Testis (tissue), 2 donors: ENCODE data around the gene HBD.

Experiments used
- CTCF ChIP-seq, 3 experiments: fragments of 450-650 bp in 2 of 3; fragments of 200-600 bp in 1 of 3; sonication (generic) in 1 of 3; IDR thresholded peaks; one replicate each; pipeline ENCODE4 v1.5.1; 2016 to 2019; ENCODE audit warnings: antibody characterized with exemption in 3 of 3, mild to moderate bottlenecking in 2 of 3, moderate library complexity in 1 of 3
- POLR2A ChIP-seq: fragments of 450-650 bp; IDR thresholded peaks from one replicate; pipeline ENCODE4 v1.6.1; 2017; ENCODE audit warnings: antibody characterized with exemption, mild to moderate bottlenecking, moderate library complexity

- no peak for TF ChIP-seq CTCF (IDR thresholded peaks at IDR 0.05)
- TF ChIP-seq POLR2A, result no peak
Measured at GRCh38 chr11:5247472-5248192, 13.3 kb upstream of the HBD start.
